PC-9 (cell line): ENCODE data around the gene PHACTR1. TPM values are rescaled to one million over a fixed set of nuclear protein-coding genes. Genes with fewer than 3 reads are reported as not detected.

Source experiments
- BruUV-seq: library from RNA; stranded (reverse); fragments of 400-500 nt; replicated peaks from 2 replicates; lab custom pipeline; 2021; lab: Mats Ljungman, UMichigan
- CTCF ChIA-PET: fragments of 300-600 bp; sonication (Branson Sonifier 250); formaldehyde crosslinking; loops from one replicate; lab custom pipeline; 2022; ENCODE audit warnings: antibody characterized with exemption; lab: Charles Lee
- POLR2A ChIA-PET: fragments of 300-600 bp; sonication (Branson Sonifier 250); formaldehyde crosslinking; loops from one replicate; lab custom pipeline; 2022; ENCODE audit warnings: antibody characterized with exemption; ENCODE audit not compliant: unreplicated experiment; lab: Charles Lee
- DNase-seq, 2 experiments: peaks; one replicate each; pipeline versions ENCODE4 v3.0.0 to v3.0.0-alpha.2; 2015 to 2022; ENCODE audit warnings: mixed read lengths in 1 of 2
- H2AFZ ChIP-seq: fragments of 200-600 bp; sonication (generic); 2 replicates; pipeline ENCODE4 v1.8.1; 2017; ENCODE audit warnings: antibody characterized with exemption
- H3F3A ChIP-seq: fragments of 200-600 bp; sonication (generic); 2 replicates; pipeline ENCODE4 v1.8.1; 2017; ENCODE audit warnings: antibody characterized with exemption, mild to moderate bottlenecking, low read depth; ENCODE audit not compliant: insufficient read depth
- H3K27ac ChIP-seq: fragments of 200-600 bp; sonication (generic); 2 replicates; pipeline ENCODE4 v1.6.1; 2016; ENCODE audit warnings: mixed run types
- H3K27me3 ChIP-seq: fragments of 200-600 bp; sonication (generic); 2 replicates; pipeline ENCODE4 v1.6.1; 2016; ENCODE audit warnings: low read depth, mixed run types; ENCODE audit not compliant: insufficient read depth
- H3K36me3 ChIP-seq: fragments of 200-600 bp; sonication (generic); 2 replicates; pipeline ENCODE4 v1.6.1; 2016; ENCODE audit warnings: low read depth, mixed run types
- H3K4me1 ChIP-seq: fragments of 200-600 bp; sonication (generic); replicated peaks from 2 replicates; pipeline ENCODE4 v1.6.1; 2016; ENCODE audit warnings: mixed run types; ENCODE audit not compliant: insufficient read depth
- H3K4me2 ChIP-seq: fragments of 200-600 bp; sonication (generic); 2 replicates; pipeline ENCODE4 v1.6.1; 2017; ENCODE audit warnings: mixed run types
- H3K4me3 ChIP-seq: fragments of 200-600 bp; sonication (generic); 2 replicates; pipeline ENCODE4 v1.6.1; 2016; ENCODE audit warnings: mixed run types
- H3K79me2 ChIP-seq: fragments of 200-600 bp; sonication (generic); 2 replicates; pipeline ENCODE4 v1.6.1; 2017; ENCODE audit warnings: low read depth, mixed run types
- H3K9me2 ChIP-seq: fragments of 200-600 bp; sonication (generic); 2 replicates; pipeline ENCODE4 v1.8.1; 2017; ENCODE audit warnings: mild to moderate bottlenecking; ENCODE audit not compliant: insufficient read depth
- H3K9me3 ChIP-seq: fragments of 200-600 bp; sonication (generic); 2 replicates; pipeline ENCODE4 v1.8.1; 2016; ENCODE audit warnings: low read depth; ENCODE audit not compliant: insufficient read depth
- H4K20me1 ChIP-seq: fragments of 200-600 bp; sonication (generic); 2 replicates; pipeline ENCODE4 v1.8.1; 2017; ENCODE audit not compliant: insufficient read depth
- EZH2 ChIP-seq: fragments of 200-600 bp; sonication (generic); IDR thresholded peaks from 2 replicates; pipeline ENCODE4 v1.8.0; 2017; ENCODE audit warnings: antibody characterized with exemption, low read depth
- intact Hi-C: fragments of 100-400 bp; cut with micrococcal nuclease; formaldehyde crosslinking; loops from one replicate; pipeline ENCODE4 v1.10.0; 2022; ENCODE audit not compliant: unreplicated experiment
- total RNA-seq: library from RNA; stranded (reverse); gene quantifications from 2 replicates; pipeline ENCODE4 v1.2.3, GENCODE V29; 2021
- TF ChIP-seq, protein P1 (sequence below): fragments of 200-600 bp; sonication (generic); conservative IDR thresholded peaks from 2 replicates; pipeline ENCODE4 v1.6.1; 2017; ENCODE audit warnings: mixed run types, antibody characterized with exemption, mild to moderate bottlenecking, moderate library complexity

The PHACTR1 gene
- total RNA-seq, 1 experiment from 2014 or later, result not detected

GRCh38 chr6:13294499-13295069 lies 578.0 kb downstream of the PHACTR1 start:
- no peaks in the 10 kb centered on the region for H3K79me2 ChIP-seq
- ChIA-PET POLR2A (no interaction called here), CTCF (no interaction called here)
- no peak overlapping the region for H3K4me2 ChIP-seq
- H2AFZ ChIP-seq, result no peak overlapping the region
- DNase-seq, result no peak
- H3K27ac ChIP-seq, result no peak overlapping the region
- no TSS peak for BruUV-seq
- no peaks in the 10 kb centered on the region for H3K9me3 ChIP-seq
- H3K36me3 ChIP-seq, result no peaks in the 10 kb centered on the region
- intact Hi-C loops, result no loop called here
- TF ChIP-seq, protein P1, sequence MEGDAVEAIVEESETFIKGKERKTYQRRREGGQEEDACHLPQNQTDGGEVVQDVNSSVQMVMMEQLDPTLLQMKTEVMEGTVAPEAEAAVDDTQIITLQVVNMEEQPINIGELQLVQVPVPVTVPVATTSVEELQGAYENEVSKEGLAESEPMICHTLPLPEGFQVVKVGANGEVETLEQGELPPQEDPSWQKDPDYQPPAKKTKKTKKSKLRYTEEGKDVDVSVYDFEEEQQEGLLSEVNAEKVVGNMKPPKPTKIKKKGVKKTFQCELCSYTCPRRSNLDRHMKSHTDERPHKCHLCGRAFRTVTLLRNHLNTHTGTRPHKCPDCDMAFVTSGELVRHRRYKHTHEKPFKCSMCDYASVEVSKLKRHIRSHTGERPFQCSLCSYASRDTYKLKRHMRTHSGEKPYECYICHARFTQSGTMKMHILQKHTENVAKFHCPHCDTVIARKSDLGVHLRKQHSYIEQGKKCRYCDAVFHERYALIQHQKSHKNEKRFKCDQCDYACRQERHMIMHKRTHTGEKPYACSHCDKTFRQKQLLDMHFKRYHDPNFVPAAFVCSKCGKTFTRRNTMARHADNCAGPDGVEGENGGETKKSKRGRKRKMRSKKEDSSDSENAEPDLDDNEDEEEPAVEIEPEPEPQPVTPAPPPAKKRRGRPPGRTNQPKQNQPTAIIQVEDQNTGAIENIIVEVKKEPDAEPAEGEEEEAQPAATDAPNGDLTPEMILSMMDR, result no peak
- no peak for TF ChIP-seq EZH2
- no peaks in the 10 kb centered on the region for H4K20me1 ChIP-seq
- H3K4me3 ChIP-seq, result no peak overlapping the region
- H3F3A ChIP-seq, result no peaks in the 10 kb centered on the region
- H3K9me2 ChIP-seq, result no peaks in the 10 kb centered on the region
- no peaks in the 10 kb centered on the region for H3K4me1 ChIP-seq
- no peaks in the 10 kb centered on the region for H3K27me3 ChIP-seq

GRCh38 chr6:13295576-13295975 lies 579.0 kb downstream of the PHACTR1 start:
- Histone ChIP-seq H3K9me3 (no peaks in the 10 kb centered on the region), H3K4me3 (no peak overlapping the region), H3K79me2 (no peaks in the 10 kb centered on the region), H3K27ac (no peak overlapping the region), H3K9me2 (no peaks in the 10 kb centered on the region), H3F3A (no peaks in the 10 kb centered on the region), H2AFZ (no peak overlapping the region), H3K36me3 (no peaks in the 10 kb centered on the region), H3K27me3 (no peaks in the 10 kb centered on the region), H4K20me1 (no peaks in the 10 kb centered on the region), H3K4me1 (no peaks in the 10 kb centered on the region), H3K4me2 (no peak overlapping the region)
- TF ChIP-seq, protein P1, result no peak
- TF ChIP-seq EZH2, result no peak
- ChIA-PET CTCF (no interaction called here), POLR2A (no interaction called here)
- no peak for DNase-seq
- no TSS peak for BruUV-seq
- intact Hi-C loops, result no loop called here

DNA sequence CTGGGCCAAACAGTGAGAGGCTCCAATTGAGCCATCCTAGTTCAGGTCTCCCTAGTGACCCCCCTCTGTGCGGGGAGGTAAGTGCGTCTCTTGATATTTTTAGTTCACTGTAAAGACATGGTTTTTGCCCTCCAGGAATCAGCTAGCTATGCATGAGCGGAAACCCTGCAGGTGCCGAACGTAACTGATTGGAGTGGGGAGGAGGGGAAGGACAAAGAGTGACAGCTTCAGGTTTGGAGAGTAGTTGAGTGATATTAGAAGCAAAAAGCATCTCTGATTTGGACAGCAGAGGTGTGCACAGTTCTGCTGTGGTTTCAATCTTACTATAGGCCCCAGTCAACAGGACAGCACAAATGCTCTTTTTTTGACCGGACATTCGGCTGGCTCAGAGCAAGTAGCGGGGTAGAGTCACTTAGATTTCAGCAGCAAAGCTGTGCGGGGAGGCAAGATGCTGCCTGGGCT lies 580.0 kb downstream of the PHACTR1 start:
- Histone ChIP-seq H3K4me2 (no peak overlapping the region), H2AFZ (no peak overlapping the region), H3K9me2 (no peaks in the 10 kb centered on the region), H3F3A (no peaks in the 10 kb centered on the region), H3K4me3 (no peak overlapping the region), H3K36me3 (no peaks in the 10 kb centered on the region), H3K27ac (no peak overlapping the region), H4K20me1 (no peaks in the 10 kb centered on the region), H3K4me1 (no peaks in the 10 kb centered on the region), H3K9me3 (no peaks in the 10 kb centered on the region), H3K79me2 (no peaks in the 10 kb centered on the region), H3K27me3 (no peaks in the 10 kb centered on the region)
- DNase-seq, result no peak
- intact Hi-C loops, result no loop called here
- no TSS peak for BruUV-seq
- TF ChIP-seq, protein P1, result no peak
- no peak for TF ChIP-seq EZH2
- ChIA-PET POLR2A (no interaction called here), CTCF (no interaction called here)
